Spinal cord (tissue), 10 donors: Measurements from ENCODE around the gene PPFIBP1. TPM values are rescaled to one million over a fixed set of nuclear protein-coding genes. Genes with fewer than 3 reads are reported as not detected.
A peak's percentile ranks its signal among the peaks of the same experiment; 100 is the strongest.
"Not testable (repeated sequence)": the region's sequence is repeated elsewhere in the genome, so short reads cannot be mapped to it uniquely, and the experiment has no call there.

Experiments
- DNase-seq, 6 donors: peaks; one replicate each; pipeline versions ENCODE4 v3.0.0 to v3.0.0-alpha.2; 2013 to 2015; ENCODE audit warnings: low spot score in 6 of 6, low read depth in 4 of 6
- H3K27ac ChIP-seq: one replicate; pipeline ENCODE4 v1.5.1; 2013; ENCODE audit warnings: low read depth, low read length, control low read depth
- H3K27me3 ChIP-seq: one replicate; pipeline ENCODE4 v1.6.1; 2013; ENCODE audit warnings: low read length; ENCODE audit not compliant: control insufficient read depth, insufficient read depth
- H3K36me3 ChIP-seq: one replicate; pipeline ENCODE4 v1.6.1; 2013; ENCODE audit warnings: low read length; ENCODE audit not compliant: control insufficient read depth, insufficient read depth
- H3K4me1 ChIP-seq: one replicate; pipeline ENCODE4 v1.6.1; 2013; ENCODE audit warnings: low read length; ENCODE audit not compliant: control insufficient read depth, insufficient read depth
- H3K4me3 ChIP-seq: one replicate; pipeline ENCODE4 v1.5.1; 2013; ENCODE audit warnings: low read depth, low read length, control low read depth
- H3K9me3 ChIP-seq: one replicate; pipeline ENCODE4 v1.6.1; 2013; ENCODE audit warnings: low read length; ENCODE audit not compliant: control insufficient read depth, insufficient read depth
- WGBS: methylation state at CpG from one replicate; pipeline ENCODE4 v1.1.5; 2013; ENCODE audit warnings: missing lambda C conversion rate; ENCODE audit not compliant: insufficient coverage; 5-methylcytosine and 5-hydroxymethylcytosine counted together
- polyA plus RNA-seq, 2 donors: library from polyadenylated mRNA; unstranded; fragments of 120-200 nt; gene quantifications; one replicate each; pipeline ENCODE4 v1.2.1, GENCODE V29; 2013; ENCODE audit not compliant: insufficient read length in 2 of 2
- total RNA-seq, 2 donors: library from RNA; depleted of rRNA in 1 of 2; stranded (reverse); fragments of 120-200 nt in 1 of 2; fragments of >200 nt in 1 of 2; gene quantifications; one replicate each; pipeline versions ENCODE4 v1.2.3 to v1.2.4, GENCODE V29; 2013 to 2014
- donor health status: healthy.

Gene PPFIBP1
- total and polyA plus RNA-seq, 4 donors = 30.2 to 246 (median 83.7) TPM

- H3K4me3 ChIP-seq = no peak overlapping the region
- H3K27ac ChIP-seq = peak overlapping the region; percentile 47
- H3K36me3 ChIP-seq = no peaks in the 10 kb centered on the region
- no peaks in the 10 kb centered on the region for H3K27me3 ChIP-seq
- H3K4me1 ChIP-seq = no peaks in the 10 kb centered on the region
- no CpG with 5 or more reads among the region's 3 CpGs for WGBS
- no peaks in the 10 kb centered on the region for H3K9me3 ChIP-seq
- no peak for DNase-seq
These were observed 115.3 kb downstream of the PPFIBP1 start for GRCh38 chr12:27639265-27639664.

GRCh38 chr12:27640566-27641200 lies 116.7 kb downstream of the PPFIBP1 start:
- not testable (repeated sequence) for H3K4me3 ChIP-seq, H3K27me3 ChIP-seq, H3K9me3 ChIP-seq, H3K36me3 ChIP-seq, DNase-seq, H3K4me1 ChIP-seq
- H3K27ac ChIP-seq = peak overlapping the region; percentile 57
- WGBS = no CpG with 5 or more reads among the region's 7 CpGs

GRCh38 chr12:27642361-27642760 lies 118.4 kb downstream of the PPFIBP1 start:
- H3K4me1 ChIP-seq, H3K27me3 ChIP-seq, H3K9me3 ChIP-seq, H3K27ac ChIP-seq, H3K36me3 ChIP-seq, DNase-seq, H3K4me3 ChIP-seq: not testable (repeated sequence)
- 100% methylated on average over 4 of the region's 4 CpGs for WGBS

DNA sequence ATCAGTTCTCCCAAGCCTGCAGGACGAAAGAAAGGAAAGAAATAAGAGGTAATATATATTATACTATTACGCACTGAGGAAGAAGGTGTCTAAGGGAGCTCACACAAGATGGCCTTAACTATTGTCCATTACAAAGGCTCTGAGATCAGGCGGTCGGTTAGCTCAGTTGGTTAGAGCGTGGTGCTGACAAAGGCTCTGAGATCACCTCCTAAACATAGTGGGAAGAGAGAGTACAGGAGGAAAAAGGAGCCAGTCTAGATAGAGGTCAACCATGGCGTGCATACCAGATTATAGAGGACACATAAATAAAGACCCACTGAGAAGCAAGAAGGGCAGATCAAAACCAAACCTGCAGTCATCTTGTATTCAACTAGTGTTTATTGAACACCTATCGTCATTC lies 118.9 kb downstream of the PPFIBP1 start:
- not testable (repeated sequence) for H3K36me3 ChIP-seq, DNase-seq, H3K27me3 ChIP-seq, H3K9me3 ChIP-seq, H3K4me1 ChIP-seq, H3K4me3 ChIP-seq, H3K27ac ChIP-seq
- no CpG with 5 or more reads among the region's 7 CpGs for WGBS

GRCh38 chr12:27644158-27644845 lies 120.3 kb downstream of the PPFIBP1 start:
- WGBS = no CpG with 5 or more reads among the region's 4 CpGs

DNA sequence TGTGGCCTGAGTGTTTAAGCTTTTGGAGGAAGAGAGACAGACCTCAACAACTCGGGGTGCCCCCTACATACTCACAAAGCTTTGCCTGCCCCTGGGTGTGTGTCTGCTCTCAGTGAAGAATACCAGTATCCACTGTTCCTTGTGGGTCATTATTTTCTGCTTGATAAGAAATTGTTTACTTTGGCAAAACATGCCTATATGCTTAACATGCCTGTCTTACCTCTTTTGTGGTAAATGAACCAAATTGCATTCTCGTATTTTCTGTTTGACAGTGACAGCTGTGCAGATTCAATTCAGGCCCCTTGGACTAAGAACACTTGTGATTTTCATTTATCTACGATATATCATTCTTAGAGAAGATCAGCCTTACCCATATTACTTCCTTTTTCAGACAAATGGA lies 121.7 kb downstream of the PPFIBP1 start:
- Histone ChIP-seq H3K4me1 (no peaks in the 10 kb centered on the region), H3K27ac (no peak overlapping the region), H3K27me3 (no peaks in the 10 kb centered on the region), H3K4me3 (no peak overlapping the region), H3K9me3 (no peaks in the 10 kb centered on the region), H3K36me3 (no peaks in the 10 kb centered on the region)
- WGBS = 100% methylated on average over 1 of the region's 3 CpGs
- DNase-seq = no peak

More at GRCh38 chr12:27644158-27644845, 120.3 kb downstream of the PPFIBP1 start:
- H3K9me3 ChIP-seq = no peaks in the 10 kb centered on the region
- no peaks in the 10 kb centered on the region for H3K27me3 ChIP-seq
- no peak overlapping the region for H3K27ac ChIP-seq
- H3K4me3 ChIP-seq = no peak overlapping the region
- DNase-seq = peak in 2 of 6 donors; percentile 35 to 47
- no peaks in the 10 kb centered on the region for H3K36me3 ChIP-seq
- no peaks in the 10 kb centered on the region for H3K4me1 ChIP-seq

GRCh38 chr12:27646149-27646548 lies 122.1 kb downstream of the PPFIBP1 start:
- no CpG with 5 or more reads among the region's 2 CpGs for WGBS
- no peaks in the 10 kb centered on the region for H3K27me3 ChIP-seq
- H3K9me3 ChIP-seq = no peaks in the 10 kb centered on the region
- H3K4me1 ChIP-seq = no peaks in the 10 kb centered on the region
- DNase-seq = no peak
- H3K27ac ChIP-seq = no peak overlapping the region
- no peak overlapping the region for H3K4me3 ChIP-seq
- no peaks in the 10 kb centered on the region for H3K36me3 ChIP-seq

- Histone ChIP-seq H3K9me3 (no peaks in the 10 kb centered on the region), H3K4me3 (no peak overlapping the region), H3K27ac (no peak overlapping the region), H3K27me3 (no peaks in the 10 kb centered on the region), H3K4me1 (no peaks in the 10 kb centered on the region), H3K36me3 (no peaks in the 10 kb centered on the region)
- DNase-seq = no peak
- WGBS = no CpG with 5 or more reads among the region's 1 CpG
These were observed 126.0 kb downstream of the PPFIBP1 start for GRCh38 chr12:27650011-27650410.

DNA sequence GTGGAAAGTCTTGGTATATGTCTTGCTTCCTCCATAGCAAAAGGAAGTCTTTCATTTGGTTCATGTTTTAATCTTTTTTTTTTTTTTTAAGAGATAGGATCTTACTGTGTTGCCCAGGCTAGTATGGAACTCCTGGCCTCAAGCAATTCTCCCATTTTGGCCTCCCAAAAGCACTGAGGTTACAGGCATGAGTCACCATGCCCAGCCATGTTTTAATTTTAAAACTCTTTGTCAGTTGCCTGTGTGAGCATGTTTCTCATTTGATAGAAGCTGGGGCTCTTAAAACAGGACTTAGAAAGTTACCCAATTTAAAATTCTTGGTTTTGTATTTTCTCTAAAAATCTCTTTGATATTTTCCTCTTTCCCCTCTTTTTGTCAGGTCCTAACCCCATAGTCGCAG lies 127.2 kb downstream of the PPFIBP1 start:
- no peaks in the 10 kb centered on the region for H3K9me3 ChIP-seq
- no peak overlapping the region for H3K27ac ChIP-seq
- H3K4me1 ChIP-seq = no peaks in the 10 kb centered on the region
- H3K27me3 ChIP-seq = no peaks in the 10 kb centered on the region
- H3K4me3 ChIP-seq = no peak overlapping the region
- no CpG with 5 or more reads among the region's 1 CpG for WGBS
- no peak for DNase-seq
- no peaks in the 10 kb centered on the region for H3K36me3 ChIP-seq

DNA sequence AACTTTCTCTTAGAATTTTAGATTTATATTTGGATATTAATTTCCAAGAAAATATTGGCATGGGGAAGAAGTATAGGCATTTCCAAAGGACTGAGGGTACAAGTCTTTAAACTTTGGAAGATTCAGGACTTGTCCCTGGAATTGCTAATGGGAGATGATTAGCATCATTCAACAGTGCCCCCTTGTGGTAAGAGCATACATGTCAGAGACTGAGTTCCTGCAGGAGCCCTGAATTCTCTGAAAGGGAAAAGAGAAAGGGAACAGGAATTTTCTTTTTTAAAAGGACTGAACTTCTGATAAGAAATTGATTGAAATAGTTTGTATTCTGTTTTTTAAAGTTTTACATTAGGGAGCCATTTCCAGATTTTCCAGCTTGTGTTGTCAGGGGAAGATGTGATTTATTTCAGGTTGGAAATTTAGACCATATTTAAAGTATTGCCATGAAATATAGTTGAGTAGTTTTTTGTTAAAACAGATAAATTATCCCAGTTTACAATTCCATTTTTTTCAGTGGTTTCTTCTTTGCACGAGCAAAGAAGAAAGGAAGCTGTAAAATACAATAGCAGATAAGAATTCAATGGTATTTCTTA lies 128.3 kb downstream of the PPFIBP1 start:
- Histone ChIP-seq H3K27ac (no peak overlapping the region), H3K36me3 (no peaks in the 10 kb centered on the region), H3K9me3 (no peaks in the 10 kb centered on the region), H3K4me1 (no peaks in the 10 kb centered on the region), H3K4me3 (no peak overlapping the region), H3K27me3 (no peaks in the 10 kb centered on the region)
- WGBS = no CpG with 5 or more reads among the region's 1 CpG
- DNase-seq = peak; percentile 70 to 96 (median 78)
